Measurements from ENCODE around the gene DYSF.
A peak's percentile ranks its signal among the peaks of the same experiment; 100 is the strongest.

DYSF gene

GRCh38 chr2:71455741-71456569 lies 2.6 kb downstream of the DYSF start:
- no peak for DNase-seq

GRCh38 chr2:71456617-71457016 lies 3.3 kb downstream of the DYSF start:
- DNase-seq = no peak

GRCh38 chr2:71457123-71457915 lies 4.0 kb downstream of the DYSF start:
- no peak for DNase-seq

GRCh38 chr2:71457923-71458322 lies 4.6 kb downstream of the DYSF start:
- no peak for DNase-seq

DNA sequence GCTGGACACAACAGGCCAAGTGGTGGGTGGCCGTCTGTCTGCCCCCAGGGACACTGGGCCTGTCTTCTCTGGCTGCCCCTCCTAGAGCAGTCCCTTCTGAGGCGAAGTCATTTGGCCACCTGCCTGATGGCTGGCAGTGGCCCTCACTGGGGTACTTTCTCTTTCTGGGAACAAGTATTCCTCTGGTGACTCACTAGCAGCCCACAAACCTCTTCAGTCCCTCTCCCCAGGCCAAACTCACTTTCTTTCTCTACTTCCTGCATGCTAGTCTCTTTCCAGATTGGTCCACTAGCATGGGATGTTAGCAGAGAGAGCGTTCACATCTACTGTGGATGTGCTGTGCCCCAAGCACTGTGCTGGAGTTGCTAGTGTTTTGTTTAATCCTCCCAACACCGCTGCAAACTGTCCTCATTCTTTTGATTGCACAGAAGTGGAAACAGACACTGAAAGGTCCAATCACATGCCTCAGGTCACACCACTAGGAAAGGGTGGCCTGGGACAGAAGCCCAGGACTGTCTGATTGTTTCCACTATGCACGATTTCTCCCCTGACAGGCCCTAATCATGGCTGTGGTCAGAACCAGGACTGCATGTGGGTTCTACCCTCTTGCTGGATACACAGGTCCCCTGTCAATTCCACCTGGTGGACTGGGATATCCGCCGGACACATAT lies 5.2 kb downstream of the DYSF start:
- peak in 2 of 58 donors; percentile 20 to 45 for DNase-seq

DNA sequence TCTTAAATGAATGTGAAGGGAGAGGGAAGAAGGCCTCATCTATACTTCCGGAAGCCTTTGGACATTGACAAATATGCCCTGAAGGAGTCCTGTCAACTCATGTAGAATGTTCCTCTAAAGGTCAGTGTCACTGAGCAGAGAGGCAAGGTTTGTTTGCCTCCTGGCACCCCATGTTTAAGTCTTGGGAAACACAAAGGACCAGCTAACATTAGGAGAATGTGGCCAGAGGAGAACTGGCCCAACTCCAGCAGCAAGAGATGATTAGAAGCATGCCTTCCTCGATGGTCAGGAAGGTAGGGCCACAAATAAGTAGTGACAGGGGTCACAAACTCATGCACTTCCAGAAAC lies 5.7 kb downstream of the DYSF start:
- no peak for DNase-seq

GRCh38 chr2:71460056-71460455 lies 6.7 kb downstream of the DYSF start:
- DNase-seq = no peak

DNA sequence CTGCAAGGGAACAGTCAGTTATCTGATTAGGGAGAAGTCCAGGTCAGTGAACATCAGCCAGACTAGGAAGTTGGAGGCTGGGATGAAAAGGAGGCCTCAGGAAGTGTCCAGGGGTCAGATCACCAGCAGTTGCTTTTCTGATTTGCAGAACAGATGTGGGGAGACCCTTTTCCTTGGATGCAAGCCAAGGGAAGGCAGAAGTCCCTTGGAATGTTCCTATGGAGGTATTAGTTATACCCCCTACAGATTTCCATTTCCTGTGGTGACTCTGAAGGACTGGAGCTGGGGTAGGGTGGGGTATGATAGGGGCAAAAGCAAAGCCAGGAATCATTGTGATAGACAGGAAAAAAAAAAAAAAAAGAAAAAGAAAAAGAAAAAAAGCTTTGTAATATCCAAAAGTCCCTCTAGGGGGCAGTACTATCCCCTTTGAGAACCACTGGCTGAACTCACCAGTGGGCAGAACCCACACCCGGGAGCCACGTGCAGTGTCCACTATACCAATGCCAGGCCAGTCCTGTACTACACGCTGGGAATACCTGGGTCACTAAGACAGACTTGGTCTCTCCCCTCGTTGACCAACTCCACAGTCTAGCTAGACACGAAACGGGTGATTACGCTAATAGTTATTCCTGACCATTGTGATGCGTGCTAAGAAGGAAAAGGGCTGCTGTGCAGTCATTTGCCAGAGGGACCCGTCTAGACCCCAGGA lies 7.4 kb downstream of the DYSF start:
- DNase-seq = peak in 2 of 58 donors; percentile 6 to 21

DNA sequence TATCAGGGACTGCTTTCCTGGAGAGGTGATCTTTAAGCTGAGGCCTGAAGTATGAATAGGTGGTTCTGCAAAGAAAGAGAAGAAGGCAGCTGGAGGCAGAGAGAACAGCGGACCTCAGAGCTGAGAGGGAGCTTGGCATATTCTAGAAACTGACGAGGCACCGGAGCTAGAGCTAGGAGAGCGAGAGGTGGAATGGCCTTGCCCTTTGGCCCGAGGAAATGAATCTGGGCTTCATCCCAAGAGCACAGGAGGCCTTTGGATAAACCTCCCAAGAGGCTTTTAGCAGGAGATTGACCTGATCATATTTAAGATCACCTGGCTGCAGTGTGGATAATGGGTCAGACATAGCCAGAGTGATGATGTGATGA lies 7.9 kb downstream of the DYSF start:
- DNase-seq = no peak

DNA sequence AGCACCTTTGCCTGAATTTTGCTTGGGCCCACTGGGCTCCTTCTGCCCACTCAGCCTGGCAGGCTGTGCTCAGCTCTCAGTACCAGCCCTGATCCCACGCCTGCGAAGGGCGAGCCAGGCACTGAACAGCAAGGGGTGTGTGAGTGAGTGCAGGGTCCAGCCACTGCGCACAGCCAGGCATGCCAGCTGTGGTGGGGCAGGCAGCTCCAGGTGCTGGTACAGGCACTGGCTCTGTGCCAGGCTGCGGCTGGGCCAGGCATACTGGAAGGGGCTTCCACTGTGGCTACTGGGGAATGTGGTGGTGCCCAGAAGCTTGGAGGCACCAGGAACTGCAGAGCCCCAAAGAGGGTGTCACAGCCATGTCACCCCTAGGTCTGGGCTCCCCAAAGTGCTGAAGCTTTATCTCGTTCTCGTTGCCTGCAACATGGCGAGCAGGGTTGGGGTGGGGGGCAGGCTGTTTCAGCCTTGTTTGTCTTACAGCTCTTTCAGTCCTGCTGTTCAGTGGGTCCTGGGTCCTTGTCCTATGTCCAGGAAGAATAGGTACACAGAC lies 8.8 kb downstream of the DYSF start:
- no peak for DNase-seq

- no peak for DNase-seq
Measured at GRCh38 chr2:71462641-71463341, 9.4 kb downstream of the DYSF start.

DNA sequence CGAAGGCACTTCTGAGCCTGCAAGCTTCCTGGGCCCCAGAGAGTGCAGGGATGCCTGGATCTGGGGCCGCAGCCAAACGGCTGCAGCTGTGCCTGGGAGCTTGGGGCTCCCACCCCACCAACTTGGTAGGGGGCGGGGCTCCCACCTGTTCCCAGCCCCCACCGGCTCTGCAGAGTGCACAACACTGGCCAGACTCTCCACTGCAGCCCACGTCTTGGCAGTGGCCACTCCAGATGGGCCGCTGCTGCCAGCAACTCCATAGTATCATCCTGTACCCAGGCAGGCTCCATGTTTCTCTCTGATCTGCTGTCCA lies 9.9 kb downstream of the DYSF start:
- DNase-seq = no peak

- DNase-seq = no peak
Measured at GRCh38 chr2:71464389-71464788, 11.0 kb downstream of the DYSF start.

DNA sequence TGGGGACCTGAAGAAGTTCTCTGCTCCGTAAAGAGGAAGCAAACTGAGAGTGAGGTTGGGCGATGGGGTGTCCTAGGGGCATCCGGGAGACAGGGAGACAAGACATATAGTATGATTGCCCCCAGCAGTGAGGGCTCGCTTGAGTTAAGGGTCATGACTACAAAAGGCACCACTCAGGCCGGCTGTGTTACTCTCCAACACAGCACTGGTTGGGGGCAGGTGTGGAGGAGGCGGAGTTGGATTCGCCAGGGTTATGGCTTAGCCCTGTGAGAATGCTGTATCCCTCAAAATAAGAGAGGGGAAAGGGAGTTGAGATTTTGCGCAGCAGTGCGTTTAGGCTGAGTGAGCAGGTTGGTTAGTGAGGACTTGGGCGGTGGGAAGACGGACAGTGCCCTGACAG lies 12.0 kb downstream of the DYSF start:
- DNase-seq = no peak

- DNase-seq = no peak
Measured at GRCh38 chr2:71465961-71466300, 12.6 kb downstream of the DYSF start.

- peak in 2 of 58 donors; percentile 10 to 42 for DNase-seq
Measured at GRCh38 chr2:71466301-71467179, 13.2 kb downstream of the DYSF start.

DNA sequence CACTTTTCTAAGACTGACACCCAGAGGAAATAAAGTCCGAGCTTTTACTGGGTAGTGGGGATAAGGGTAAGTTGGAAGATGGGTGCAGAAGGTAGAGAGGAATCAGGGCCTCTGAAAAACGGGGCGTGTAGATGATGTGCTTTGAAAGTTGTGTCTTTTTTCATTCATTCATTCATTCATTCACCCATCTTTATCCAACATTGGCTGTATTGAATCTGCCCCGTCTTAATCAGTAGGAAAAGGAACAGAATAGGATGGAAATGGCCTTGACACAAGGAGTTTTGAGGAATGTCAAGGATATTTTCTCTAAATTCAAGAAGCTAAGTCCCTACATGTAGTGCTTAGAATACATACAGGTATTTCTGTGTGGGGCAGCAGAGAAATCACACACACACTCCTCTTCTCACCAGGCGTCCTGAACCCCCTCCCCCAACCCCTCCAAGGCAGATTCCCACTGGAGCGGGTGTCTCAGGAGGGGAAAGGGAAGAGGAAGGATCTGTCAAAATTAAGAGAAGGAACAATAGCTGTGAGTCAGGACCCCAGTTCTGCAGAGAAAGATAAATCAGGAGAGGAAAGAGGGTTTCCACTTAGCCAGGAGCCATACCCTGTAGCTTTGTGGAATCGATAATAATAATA lies 13.9 kb downstream of the DYSF start:
- DNase-seq = no peak

DNA sequence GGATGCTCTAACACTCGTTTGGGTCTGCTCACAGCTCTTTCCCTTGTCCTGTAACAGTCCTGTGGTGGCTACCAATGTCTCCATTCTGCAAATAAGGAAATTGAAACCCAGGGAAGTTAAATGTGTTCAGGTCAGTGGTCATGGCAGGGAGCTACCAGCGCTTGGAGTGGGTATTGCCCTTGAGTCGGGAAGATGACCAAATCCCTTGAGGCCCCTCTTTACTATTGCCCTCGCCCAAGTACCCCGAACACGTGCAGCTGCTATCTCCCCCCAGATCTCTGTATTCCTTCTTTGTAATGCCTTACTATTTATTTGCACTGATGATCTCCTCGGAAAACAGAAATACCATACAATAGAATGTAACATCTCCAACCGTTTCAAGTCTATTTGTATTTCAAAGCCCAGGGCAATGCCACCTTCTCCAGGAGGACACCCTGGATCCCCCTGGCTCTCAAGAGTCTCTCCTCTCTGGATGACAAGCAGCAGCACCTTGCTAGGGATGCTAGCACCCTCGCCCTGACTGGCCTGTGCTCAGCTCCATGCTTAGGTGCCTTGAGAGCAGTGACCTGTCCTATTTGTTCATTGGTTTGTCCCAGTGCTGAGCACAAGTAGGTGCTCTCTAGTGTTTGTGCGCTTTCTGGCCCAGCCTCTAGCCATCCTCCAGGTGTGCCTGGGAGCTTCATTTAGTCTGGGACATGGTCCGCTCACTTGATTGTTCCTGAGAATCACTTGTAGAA lies 15.1 kb downstream of the DYSF start:
- no peak for DNase-seq
